Stimulated activated CD4-positive, alpha-beta T cell treated with anti-CD3 and anti-CD28 coated beads, Interleukin-12 subunit alpha, Interleukin-12 subunit beta, amount 100 ng/mL, for 4 hours (primary cell): ENCODE results near the gene ADA.

Experiments
- DNase-seq: peaks from one replicate; pipeline ENCODE4 v3.0.0-alpha.2; 2020

The ADA gene

DNA sequence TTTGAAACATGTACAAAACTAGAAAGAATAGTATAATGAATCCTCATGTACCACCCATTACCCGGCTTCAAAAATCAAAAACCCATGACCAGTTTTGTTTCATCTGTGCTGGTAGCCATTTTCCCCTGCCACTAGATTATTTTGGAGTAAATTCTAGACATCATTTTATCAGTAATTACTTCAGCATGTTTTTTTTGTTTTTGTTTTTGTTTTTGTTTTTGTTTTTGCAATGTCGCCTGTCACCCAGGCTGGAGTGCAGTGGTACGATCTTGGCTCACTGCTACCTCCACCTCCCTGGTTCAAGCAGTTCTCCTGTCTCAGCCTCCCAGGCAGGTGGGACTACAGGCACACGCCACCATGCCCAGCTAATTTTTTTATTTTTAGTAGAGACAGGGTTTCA is 77.1 kb downstream of the ADA start:
- DNase-seq = no peak

DNA sequence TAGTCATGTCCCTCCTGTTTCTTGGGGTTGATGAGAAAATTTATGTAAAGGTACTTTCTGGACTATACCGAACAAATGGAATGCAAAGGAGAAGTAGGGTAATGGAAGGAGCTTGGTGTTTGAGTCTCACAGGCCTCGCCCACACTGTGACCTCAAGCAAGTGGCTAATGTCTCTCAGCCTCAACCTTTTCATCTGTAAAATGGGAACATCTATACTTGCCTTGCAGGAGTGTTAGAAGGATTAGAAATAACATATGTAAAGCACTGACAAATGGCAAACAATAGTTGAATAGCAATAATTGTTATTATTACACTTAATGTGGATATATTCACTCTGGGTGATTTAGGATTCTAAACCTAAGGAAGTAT is 78.0 kb downstream of the ADA start:
- DNase-seq = no peak

DNA sequence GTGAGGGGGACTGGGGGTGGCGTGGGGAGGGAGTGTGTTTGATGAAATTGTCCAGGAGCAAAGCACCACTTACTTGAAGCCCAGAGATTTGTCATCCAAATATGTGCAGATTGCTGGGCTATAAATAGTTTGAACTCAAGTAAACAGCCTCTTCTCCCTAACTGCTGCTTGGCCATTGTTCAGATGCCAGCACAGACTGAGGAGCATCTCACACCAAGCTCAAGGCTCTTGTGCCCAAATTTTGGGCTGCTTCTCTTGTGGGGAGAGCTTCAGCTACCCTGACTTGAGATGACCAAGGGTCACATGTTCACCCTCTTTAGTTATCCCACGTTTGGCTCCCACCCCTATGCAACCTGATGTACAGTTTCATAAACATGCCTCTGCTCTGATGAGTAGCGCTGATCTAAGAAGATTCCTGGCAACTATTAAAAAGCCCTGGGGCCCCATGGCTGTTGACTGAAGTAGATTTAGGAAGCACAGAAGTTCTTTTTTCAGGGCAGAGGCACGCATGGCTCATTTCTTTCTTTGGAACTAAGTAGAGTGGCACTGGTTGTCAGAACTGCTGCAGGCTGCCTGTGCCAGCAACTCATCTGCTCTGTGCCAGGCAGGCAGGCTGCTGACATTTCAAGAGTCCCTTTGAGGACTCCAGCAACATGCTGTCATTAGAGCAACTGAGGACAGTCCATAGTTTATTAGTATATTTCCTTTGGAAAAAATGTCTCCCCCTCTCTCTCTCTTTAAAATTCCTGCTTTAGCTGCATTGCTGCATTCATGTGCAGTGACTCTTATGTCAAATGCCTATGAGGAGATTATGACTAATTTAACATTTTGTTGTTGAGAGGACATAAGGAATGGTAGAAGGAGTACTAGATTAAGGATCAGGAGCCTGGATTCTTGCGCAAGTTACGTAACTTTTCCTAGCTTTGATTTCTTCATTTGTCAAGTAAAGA is 78.7 kb downstream of the ADA start:
- no peak for DNase-seq

DNA sequence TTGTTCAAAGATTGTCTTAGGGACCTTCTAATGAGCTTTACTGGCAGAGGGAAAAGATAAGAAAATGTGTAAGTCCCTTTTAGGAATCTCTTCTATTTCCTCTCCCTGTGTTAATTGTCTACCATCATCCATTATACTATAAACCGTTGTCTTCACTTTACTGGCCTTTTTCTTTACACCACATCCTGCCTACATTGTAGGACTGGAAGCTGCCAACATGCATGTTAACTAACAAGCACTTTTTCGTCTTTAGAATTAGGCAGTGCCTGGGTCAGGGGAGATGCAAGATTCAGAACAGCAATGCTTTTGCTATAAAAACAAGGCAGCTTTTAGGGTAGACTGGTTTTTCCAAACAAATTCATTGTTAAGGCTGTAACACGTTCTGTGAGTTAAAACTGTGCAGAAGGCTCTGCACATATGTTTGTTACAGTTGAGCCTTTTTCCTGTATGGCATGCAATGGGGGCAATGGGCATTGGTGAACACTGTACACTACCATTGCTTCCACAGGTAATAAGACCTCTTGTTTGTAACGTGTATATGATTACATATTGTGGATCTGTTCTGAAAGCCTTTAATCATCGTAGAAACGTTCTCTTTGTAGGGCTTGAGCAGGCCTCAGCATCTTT is 80.0 kb downstream of the ADA start:
- no peak for DNase-seq

DNA sequence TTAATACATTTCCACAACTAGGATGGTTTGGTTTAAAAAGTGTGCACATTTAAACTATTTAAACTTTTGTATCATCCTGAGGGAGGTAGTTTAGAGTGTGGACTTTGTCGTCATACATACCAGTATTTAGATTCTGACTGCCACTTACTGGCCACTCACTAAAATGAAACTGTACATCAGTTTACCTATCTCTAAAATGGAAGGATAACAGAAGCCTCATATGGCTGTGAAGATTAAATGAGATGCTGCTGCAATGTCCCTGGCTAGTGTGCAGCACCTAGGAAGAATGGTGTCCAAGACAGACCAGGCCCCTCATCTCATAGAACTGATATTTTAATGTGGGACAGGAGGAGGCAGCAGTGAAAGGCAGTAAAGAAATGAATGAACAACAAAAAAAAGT is 81.1 kb downstream of the ADA start:
- DNase-seq = no peak
